Epithelial cell of prostate (primary cell): ENCODE measurements around the gene MRFAP1.
"Not testable (repeated sequence)": the region's sequence is repeated elsewhere in the genome, so short reads cannot be mapped to it uniquely, and the experiment has no call there.

Experiments used
- DNase-seq: peaks from one replicate; pipeline ENCODE4 v3.0.0-alpha.2; 2011; ENCODE audit warnings: low read depth, low spot score
- H3K27ac ChIP-seq: fragments of 450-650 bp; 2 replicates; pipeline ENCODE4 v1.5.1; 2017; ENCODE audit warnings: mild to moderate bottlenecking

The MRFAP1 gene

GRCh38 chr4:6659897-6660296 is 19.4 kb downstream of the MRFAP1 start:
- H3K27ac ChIP-seq, result no peak overlapping the region
- no peak for DNase-seq

- no peak overlapping the region for H3K27ac ChIP-seq
- DNase-seq, result no peak
Observed at GRCh38 chr4:6660430-6660829, 19.9 kb downstream of the MRFAP1 start.

GRCh38 chr4:6662591-6662990 is 22.1 kb downstream of the MRFAP1 start:
- no peak for DNase-seq
- H3K27ac ChIP-seq, result no peak overlapping the region

GRCh38 chr4:6663596-6664393 is 23.3 kb downstream of the MRFAP1 start:
- no peak for DNase-seq
- no peak overlapping the region for H3K27ac ChIP-seq

- H3K27ac ChIP-seq, result no peak overlapping the region
- DNase-seq, result no peak
Observed at GRCh38 chr4:6665320-6665654, 24.8 kb downstream of the MRFAP1 start.

- peak; percentile 77 for DNase-seq
Observed at GRCh38 chr4:6668391-6668790, 27.9 kb downstream of the MRFAP1 start.

GRCh38 chr4:6671648-6672047 is 31.2 kb downstream of the MRFAP1 start:
- DNase-seq, result no peak

More at GRCh38 chr4:6668391-6668790, 27.9 kb downstream of the MRFAP1 start:
- H3K27ac ChIP-seq, result peak overlapping the region; percentile 62

GRCh38 chr4:6672131-6672530 is 31.6 kb downstream of the MRFAP1 start:
- DNase-seq, result no peak

More at GRCh38 chr4:6671648-6672047, 31.2 kb downstream of the MRFAP1 start:
- H3K27ac ChIP-seq, result no peak overlapping the region

GRCh38 chr4:6672541-6673190 is 32.2 kb downstream of the MRFAP1 start:
- not testable (repeated sequence) for DNase-seq
- H3K27ac ChIP-seq, result peak overlapping the region; percentile 79

More at GRCh38 chr4:6672131-6672530, 31.6 kb downstream of the MRFAP1 start:
- no peak overlapping the region for H3K27ac ChIP-seq

- not testable (repeated sequence) for DNase-seq
- peak overlapping the region; percentile 79 for H3K27ac ChIP-seq
Observed at GRCh38 chr4:6673191-6673659, 32.7 kb downstream of the MRFAP1 start.

- peak overlapping the region; percentile 79 for H3K27ac ChIP-seq
- no peak for DNase-seq
Observed at GRCh38 chr4:6673660-6674499, 33.4 kb downstream of the MRFAP1 start.

- H3K27ac ChIP-seq, result peak overlapping the region; percentile 79
- no peak for DNase-seq
Observed at GRCh38 chr4:6674500-6675149, 34.1 kb downstream of the MRFAP1 start.

- H3K27ac ChIP-seq, result no peak overlapping the region
- no peak for DNase-seq
Observed at GRCh38 chr4:6676722-6677558, 36.5 kb downstream of the MRFAP1 start.

- no peak for DNase-seq
- H3K27ac ChIP-seq, result no peak overlapping the region
Observed at GRCh38 chr4:6680372-6681034, 40.0 kb downstream of the MRFAP1 start.

- no peak overlapping the region for H3K27ac ChIP-seq
- DNase-seq, result no peak
Observed at GRCh38 chr4:6681191-6681590, 40.7 kb downstream of the MRFAP1 start.

- H3K27ac ChIP-seq, result no peak overlapping the region
- DNase-seq, result no peak
Observed at GRCh38 chr4:6682862-6683590, 42.5 kb downstream of the MRFAP1 start.

GRCh38 chr4:6684656-6685055 is 44.2 kb downstream of the MRFAP1 start:
- H3K27ac ChIP-seq, result no peak overlapping the region
- DNase-seq, result no peak

GRCh38 chr4:6686104-6686787 is 45.8 kb downstream of the MRFAP1 start:
- no peak for DNase-seq
- no peak overlapping the region for H3K27ac ChIP-seq
